GM12878 (cell line): ENCODE measurements around the gene FICD. TPM values are rescaled to one million over a fixed set of nuclear protein-coding genes. Genes with fewer than 3 reads are reported as not detected.

Experiments used
- BMI1 ChIP-seq: fragments of 450-650 bp; IDR thresholded peaks from 2 replicates; pipeline ENCODE4 v1.6.1; 2016; ENCODE audit warnings: mild to moderate bottlenecking, moderate library complexity, borderline replicate concordance
- KAT2A ChIP-seq: conservative IDR thresholded peaks from 2 replicates; pipeline ENCODE4 v1.6.1; 2011; ENCODE audit warnings: low read depth, low read length; ENCODE audit not compliant: control insufficient read depth
- KDM1A ChIP-seq: fragments of 200-600 bp; sonication (generic); IDR thresholded peaks from 2 replicates; pipeline ENCODE4 v1.6.1; 2016; ENCODE audit warnings: borderline replicate concordance
- RELA ChIP-seq: fragments of 450-650 bp; IDR thresholded peaks from 2 replicates; pipeline ENCODE4 v1.8.0; 2014; ENCODE audit warnings: borderline replicate concordance; ENCODE audit not compliant: partially characterized antibody
- ZNF217 ChIP-seq: fragments of 450-650 bp; IDR thresholded peaks from 2 replicates; pipeline ENCODE4 v1.6.1; 2017; ENCODE audit warnings: antibody characterized with exemption, mild to moderate bottlenecking
- polyA plus RNA-seq, 11 experiments: library from polyadenylated mRNA; depleted of rRNA in 4 of 11; unstranded in 6 of 11; stranded (reverse) in 5 of 11; fragments of >200 nt; fragmentation: Nextera tagmentation in 4 of 11; fragmentation: Illumina TruSeq in 1 of 11; extraction: Ambion mirVana in 4 of 11; extraction: Trizol in 1 of 11; gene quantifications; 1 replicate in 1 of 11; 2 replicates in 10 of 11; pipeline versions ENCODE4 v1.2.1 to v1.2.3, GENCODE V29; 2011 to 2016; ENCODE audit warnings: inconsistent platforms in 2 of 11, missing spikeins in 2 of 11, low read depth in 1 of 11
- total RNA-seq, 4 experiments: library from RNA; depleted of rRNA in 3 of 4; stranded (reverse); fragments of >200 nt in 3 of 4; fragmentation: Illumina TruSeq in 1 of 4; extraction: Trizol in 1 of 4; gene quantifications; 2 replicates each; pipeline versions ENCODE4 v1.2.1 to v1.2.3, GENCODE V29; 2013 to 2021
- TF ChIP-seq, protein P1 (sequence below): fragments of 450-650 bp; IDR thresholded peaks from 2 replicates; pipeline ENCODE4 v1.6.1; 2017; ENCODE audit warnings: mild to moderate bottlenecking, moderate library complexity
- TF ChIP-seq, protein P2 (sequence below): fragments of 150-350 bp; IDR thresholded peaks from 2 replicates; pipeline ENCODE4 v1.6.1; 2014; ENCODE audit warnings: mild to moderate bottlenecking, low read depth, low read length
- TF ChIP-seq, protein P3 (sequence below): IDR thresholded peaks from 2 replicates; pipeline ENCODE4 v1.6.1; 2011; ENCODE audit warnings: mild to moderate bottlenecking, low read depth, low read length, moderate library complexity; ENCODE audit not compliant: insufficient replicate concordance
- TF ChIP-seq, protein P4 (sequence below): IDR thresholded peaks from 2 replicates; pipeline ENCODE4 v1.6.1; 2012; ENCODE audit warnings: low read depth, low read length, improper control_type of control experiment

FICD gene
- total and polyA plus RNA-seq, 10 of the 15 experiments (the other 5 are each of a cell fraction or from before 2014, with no cell fraction given), result 1.1 to 9.4 (median 4.3) TPM

DNA sequence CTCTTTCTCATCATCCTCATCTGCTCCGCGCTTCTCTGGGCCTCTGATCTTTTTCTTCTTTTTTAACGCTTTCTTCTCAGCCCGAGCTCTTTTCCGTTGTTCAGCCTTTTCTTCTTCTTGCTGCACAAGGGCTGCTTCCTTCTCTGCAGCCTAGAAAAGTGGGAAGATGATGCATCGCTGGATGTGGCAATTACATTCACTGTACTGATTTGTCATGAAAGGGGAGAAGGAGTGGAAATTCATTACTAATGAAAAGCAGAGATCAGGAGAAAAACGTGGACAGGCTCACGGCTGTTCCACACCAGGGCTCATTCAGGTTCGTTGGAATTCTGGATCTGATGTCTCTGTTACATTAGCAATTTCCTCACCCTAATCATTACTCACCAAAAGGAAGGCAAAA, 15.1 kb downstream of the FICD start (continued):
- TF ChIP-seq, protein P1, sequence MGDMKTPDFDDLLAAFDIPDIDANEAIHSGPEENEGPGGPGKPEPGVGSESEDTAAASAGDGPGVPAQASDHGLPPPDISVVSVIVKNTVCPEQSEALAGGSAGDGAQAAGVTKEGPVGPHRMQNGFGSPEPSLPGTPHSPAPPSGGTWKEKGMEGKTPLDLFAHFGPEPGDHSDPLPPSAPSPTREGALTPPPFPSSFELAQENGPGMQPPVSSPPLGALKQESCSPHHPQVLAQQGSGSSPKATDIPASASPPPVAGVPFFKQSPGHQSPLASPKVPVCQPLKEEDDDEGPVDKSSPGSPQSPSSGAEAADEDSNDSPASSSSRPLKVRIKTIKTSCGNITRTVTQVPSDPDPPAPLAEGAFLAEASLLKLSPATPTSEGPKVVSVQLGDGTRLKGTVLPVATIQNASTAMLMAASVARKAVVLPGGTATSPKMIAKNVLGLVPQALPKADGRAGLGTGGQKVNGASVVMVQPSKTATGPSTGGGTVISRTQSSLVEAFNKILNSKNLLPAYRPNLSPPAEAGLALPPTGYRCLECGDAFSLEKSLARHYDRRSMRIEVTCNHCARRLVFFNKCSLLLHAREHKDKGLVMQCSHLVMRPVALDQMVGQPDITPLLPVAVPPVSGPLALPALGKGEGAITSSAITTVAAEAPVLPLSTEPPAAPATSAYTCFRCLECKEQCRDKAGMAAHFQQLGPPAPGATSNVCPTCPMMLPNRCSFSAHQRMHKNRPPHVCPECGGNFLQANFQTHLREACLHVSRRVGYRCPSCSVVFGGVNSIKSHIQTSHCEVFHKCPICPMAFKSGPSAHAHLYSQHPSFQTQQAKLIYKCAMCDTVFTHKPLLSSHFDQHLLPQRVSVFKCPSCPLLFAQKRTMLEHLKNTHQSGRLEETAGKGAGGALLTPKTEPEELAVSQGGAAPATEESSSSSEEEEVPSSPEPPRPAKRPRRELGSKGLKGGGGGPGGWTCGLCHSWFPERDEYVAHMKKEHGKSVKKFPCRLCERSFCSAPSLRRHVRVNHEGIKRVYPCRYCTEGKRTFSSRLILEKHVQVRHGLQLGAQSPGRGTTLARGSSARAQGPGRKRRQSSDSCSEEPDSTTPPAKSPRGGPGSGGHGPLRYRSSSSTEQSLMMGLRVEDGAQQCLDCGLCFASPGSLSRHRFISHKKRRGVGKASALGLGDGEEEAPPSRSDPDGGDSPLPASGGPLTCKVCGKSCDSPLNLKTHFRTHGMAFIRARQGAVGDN, result no peak
- TF ChIP-seq ZNF217 (no peak), KDM1A (no peak), RELA (no peak), BMI1 (no peak), KAT2A (no peak)
- TF ChIP-seq, protein P2, sequence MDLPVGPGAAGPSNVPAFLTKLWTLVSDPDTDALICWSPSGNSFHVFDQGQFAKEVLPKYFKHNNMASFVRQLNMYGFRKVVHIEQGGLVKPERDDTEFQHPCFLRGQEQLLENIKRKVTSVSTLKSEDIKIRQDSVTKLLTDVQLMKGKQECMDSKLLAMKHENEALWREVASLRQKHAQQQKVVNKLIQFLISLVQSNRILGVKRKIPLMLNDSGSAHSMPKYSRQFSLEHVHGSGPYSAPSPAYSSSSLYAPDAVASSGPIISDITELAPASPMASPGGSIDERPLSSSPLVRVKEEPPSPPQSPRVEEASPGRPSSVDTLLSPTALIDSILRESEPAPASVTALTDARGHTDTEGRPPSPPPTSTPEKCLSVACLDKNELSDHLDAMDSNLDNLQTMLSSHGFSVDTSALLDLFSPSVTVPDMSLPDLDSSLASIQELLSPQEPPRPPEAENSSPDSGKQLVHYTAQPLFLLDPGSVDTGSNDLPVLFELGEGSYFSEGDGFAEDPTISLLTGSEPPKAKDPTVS, result no peak
- TF ChIP-seq, protein P3, sequence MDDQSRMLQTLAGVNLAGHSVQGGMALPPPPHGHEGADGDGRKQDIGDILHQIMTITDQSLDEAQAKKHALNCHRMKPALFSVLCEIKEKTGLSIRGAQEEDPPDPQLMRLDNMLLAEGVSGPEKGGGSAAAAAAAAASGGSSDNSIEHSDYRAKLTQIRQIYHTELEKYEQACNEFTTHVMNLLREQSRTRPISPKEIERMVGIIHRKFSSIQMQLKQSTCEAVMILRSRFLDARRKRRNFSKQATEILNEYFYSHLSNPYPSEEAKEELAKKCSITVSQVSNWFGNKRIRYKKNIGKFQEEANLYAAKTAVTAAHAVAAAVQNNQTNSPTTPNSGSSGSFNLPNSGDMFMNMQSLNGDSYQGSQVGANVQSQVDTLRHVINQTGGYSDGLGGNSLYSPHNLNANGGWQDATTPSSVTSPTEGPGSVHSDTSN, result no peak
- TF ChIP-seq, protein P4, sequence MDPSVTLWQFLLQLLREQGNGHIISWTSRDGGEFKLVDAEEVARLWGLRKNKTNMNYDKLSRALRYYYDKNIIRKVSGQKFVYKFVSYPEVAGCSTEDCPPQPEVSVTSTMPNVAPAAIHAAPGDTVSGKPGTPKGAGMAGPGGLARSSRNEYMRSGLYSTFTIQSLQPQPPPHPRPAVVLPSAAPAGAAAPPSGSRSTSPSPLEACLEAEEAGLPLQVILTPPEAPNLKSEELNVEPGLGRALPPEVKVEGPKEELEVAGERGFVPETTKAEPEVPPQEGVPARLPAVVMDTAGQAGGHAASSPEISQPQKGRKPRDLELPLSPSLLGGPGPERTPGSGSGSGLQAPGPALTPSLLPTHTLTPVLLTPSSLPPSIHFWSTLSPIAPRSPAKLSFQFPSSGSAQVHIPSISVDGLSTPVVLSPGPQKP, result no peak
- TF ChIP-seq, all 136 proteins: peak for 0
